Suppressor macrophage treated with lipopolysaccharide for 4 hours (primary cell): ENCODE data around the gene NDUFS7.
"Not testable (repeated sequence)": the region's sequence is repeated elsewhere in the genome, so short reads cannot be mapped to it uniquely, and the experiment has no call there.

Source experiments
- DNase-seq: peaks from one replicate; pipeline ENCODE4 v3.0.0-alpha.2; 2020

NDUFS7 gene

GRCh38 chr19:1435378-1435989 lies 51.8 kb downstream of the NDUFS7 start:
- no peak for DNase-seq

GRCh38 chr19:1437609-1438008 lies 53.9 kb downstream of the NDUFS7 start:
- DNase-seq: no peak

- DNase-seq: peak; percentile 98
Measured at GRCh38 chr19:1438035-1438932, 54.6 kb downstream of the NDUFS7 start, which contains the start of gene RPS15. RPS15 (plus strand) TSS chr19:1438396; CDS start chr19:1438426, 30 bp downstream.

GRCh38 chr19:1438933-1439354 lies 55.2 kb downstream of the NDUFS7 start:
- DNase-seq: no peak

- not testable (repeated sequence) for DNase-seq
Measured at GRCh38 chr19:1439525-1440417, 56.1 kb downstream of the NDUFS7 start.

- DNase-seq: no peak
Measured at GRCh38 chr19:1440418-1440801, 56.7 kb downstream of the NDUFS7 start.

GRCh38 chr19:1441022-1441426 lies 57.3 kb downstream of the NDUFS7 start:
- DNase-seq: no peak

- no peak for DNase-seq
Measured at GRCh38 chr19:1441677-1442438, 58.2 kb downstream of the NDUFS7 start.
